H1 (cell line): ENCODE measurements around the gene MPIG6B. TPM values are rescaled to one million over a fixed set of nuclear protein-coding genes. Genes with fewer than 3 reads are reported as not detected.

ENCODE experiments used
- CBX8 ChIP-seq: fragments of 300-800, 300-1000 bp; sonication (generic); IDR thresholded peaks from 2 replicates; pipeline ENCODE4 v1.7.1; 2016; ENCODE audit warnings: low read depth, low read length, borderline replicate concordance
- CEBPB ChIP-seq: IDR thresholded peaks from 2 replicates; pipeline ENCODE4 v1.6.1; 2012; ENCODE audit warnings: low read depth, low read length
- CHD2 ChIP-seq: IDR thresholded peaks from 2 replicates; pipeline ENCODE4 v1.6.1; 2012; ENCODE audit warnings: low read length, improper control_type of control experiment
- CHD7 ChIP-seq: fragments of 300-600 bp; sonication (generic); IDR thresholded peaks from 2 replicates; pipeline ENCODE4 v1.7.1; 2012; ENCODE audit warnings: low read length, moderate library complexity, mild to moderate bottlenecking, inconsistent platforms; ENCODE audit not compliant: insufficient replicate concordance
- CREB1 ChIP-seq: IDR thresholded peaks from 2 replicates; pipeline ENCODE4 v1.6.1; 2012; ENCODE audit warnings: inconsistent platforms
- EGR1 ChIP-seq: IDR thresholded peaks from 2 replicates; pipeline ENCODE4 v1.6.1; 2011; ENCODE audit warnings: low read depth, low read length, borderline replicate concordance
- EP300 ChIP-seq, 2 experiments: IDR thresholded peaks; 1 replicate in 1 of 2; 2 replicates in 1 of 2; pipeline ENCODE4 v1.6.1; 2011 to 2012; ENCODE audit warnings: low read depth in 2 of 2, low read length in 2 of 2, mild to moderate bottlenecking in 2 of 2, borderline replicate concordance in 1 of 2, inconsistent platforms in 1 of 2, moderate library complexity in 1 of 2
- GABPA ChIP-seq: IDR thresholded peaks from 2 replicates; pipeline ENCODE4 v1.6.1; 2011; ENCODE audit warnings: mild to moderate bottlenecking, low read length, moderate library complexity, borderline replicate concordance; ENCODE audit not compliant: insufficient read depth
- HDAC2 ChIP-seq, 2 experiments: fragments of 300-600 bp in 1 of 2; sonication (generic) in 1 of 2; IDR thresholded peaks; 2 replicates each; pipeline ENCODE4 v1.6.1; 2011 to 2012; ENCODE audit warnings: low read depth in 2 of 2, low read length in 2 of 2, mild to moderate bottlenecking in 2 of 2, moderate library complexity in 2 of 2, borderline replicate concordance in 1 of 2, inconsistent platforms in 1 of 2
- POLR2A ChIP-seq, 2 experiments: IDR thresholded peaks; 1 replicate in 1 of 2; 2 replicates in 1 of 2; pipeline ENCODE4 v1.6.1; 2011; ENCODE audit warnings: low read depth in 2 of 2, low read length in 2 of 2, mild to moderate bottlenecking in 2 of 2; ENCODE audit errors: control extremely low read depth in 1 of 2
- SIRT6 ChIP-seq: IDR thresholded peaks from one replicate; pipeline ENCODE4 v1.7.1; 2012; ENCODE audit warnings: low read length, inconsistent platforms
- SP4 ChIP-seq: IDR thresholded peaks from 2 replicates; pipeline ENCODE4 v1.6.1; 2012; ENCODE audit warnings: low read length, inconsistent platforms
- YY1 ChIP-seq: IDR thresholded peaks from 2 replicates; pipeline ENCODE4 v1.6.1; 2011; ENCODE audit warnings: low read depth, mild to moderate bottlenecking, low read length
- polyA plus RNA-seq, 7 experiments: library from polyadenylated mRNA; depleted of rRNA in 3 of 7; stranded (reverse) in 5 of 7; unstranded in 2 of 7; fragments of >200 nt in 5 of 7; fragments of 200-250 nt in 2 of 7; gene quantifications; 1 replicate in 5 of 7; 2 replicates in 1 of 7; 4 replicates in 1 of 7; pipeline versions ENCODE4 v1.2.1 to v1.2.3, GENCODE V29; 2011 to 2013; ENCODE audit warnings: missing spikeins in 2 of 7, mixed read lengths in 2 of 7
- total RNA-seq: library from RNA; stranded (reverse); fragmentation: NEBNext Ultra II Directional; extraction: Animal tissue kit (Norgen Biotek cat#: 25700); gene quantifications from 2 replicates; pipeline ENCODE4 v1.2.1, GENCODE V29; 2021

The MPIG6B gene
- total and polyA plus RNA-seq, 2 of the 8 experiments (the other 6 are each of a cell fraction or from before 2014, with no cell fraction given), result 0.18 TPM; not detected in 1

- no peak for TF ChIP-seq CHD7
- no peak for TF ChIP-seq CEBPB
- TF ChIP-seq EP300 (IDR thresholded peaks at IDR 0.05; ENCODE audit: borderline replicate concordance in 1 of 2, low read depth in 2 of 2, low read length in 2 of 2), result no peak
- TF ChIP-seq EGR1, result no peak
- TF ChIP-seq CHD2, result no peak
- TF ChIP-seq SIRT6, result no peak
- no peak for TF ChIP-seq YY1
- no peak for TF ChIP-seq CBX8
- TF ChIP-seq HDAC2 (IDR thresholded peaks at IDR 0.05; ENCODE audit: borderline replicate concordance in 1 of 2, low read depth in 2 of 2, low read length in 2 of 2), result no peak
- no peak for TF ChIP-seq CREB1
- no peak for TF ChIP-seq POLR2A (IDR thresholded peaks at IDR 0.05; ENCODE audit: control extremely low read depth in 1 of 2, low read depth in 2 of 2, low read length in 2 of 2)
- TF ChIP-seq SP4, result no peak
- TF ChIP-seq GABPA, result no peak
Observed at GRCh38 chr6:31744422-31744821, 21.2 kb downstream of the MPIG6B start (continued).
